A673 (cell line): ENCODE measurements around the gene SSTR4. TPM values are rescaled to one million over a fixed set of nuclear protein-coding genes. Genes with fewer than 3 reads are reported as not detected.

Experiments
- BruUV-seq: library from RNA; stranded (reverse); fragments of 400-500 nt; replicated peaks from 2 replicates; lab custom pipeline; 2021; lab: Mats Ljungman, UMichigan
- CTCF ChIA-PET: fragments of 300-600 bp; sonication (Branson Sonifier 250); formaldehyde crosslinking; loops from one replicate; lab custom pipeline; 2022; ENCODE audit warnings: antibody characterized with exemption; lab: Charles Lee
- POLR2A ChIA-PET: fragments of 300-600 bp; sonication (Branson Sonifier 250); formaldehyde crosslinking; loops from one replicate; lab custom pipeline; 2022; ENCODE audit warnings: antibody characterized with exemption; ENCODE audit not compliant: low non-redundant PET; lab: Charles Lee
- DNase-seq: peaks from one replicate; pipeline ENCODE4 v3.0.0-alpha.2; 2015; ENCODE audit warnings: low spot score
- H3K27ac ChIP-seq: fragments of 200-600 bp; sonication (generic); 2 replicates; pipeline ENCODE4 v1.5.1; 2016; ENCODE audit warnings: mixed run types, low read depth, mild to moderate bottlenecking, mixed read lengths, antibody characterized with exemption, low read length; ENCODE audit not compliant: poor library complexity, severe bottlenecking
- H3K27me3 ChIP-seq: fragments of 200-600 bp; sonication (generic); replicated peaks from 2 replicates; pipeline ENCODE4 v1.6.1; 2017; ENCODE audit warnings: mixed run types, low read depth, mild to moderate bottlenecking, mixed read lengths, antibody characterized with exemption, low read length; ENCODE audit not compliant: insufficient read depth, poor library complexity
- H3K36me3 ChIP-seq: fragments of 200-600 bp; sonication (generic); 2 replicates; pipeline ENCODE4 v1.6.1; 2016; ENCODE audit warnings: mixed run types, mild to moderate bottlenecking, mixed read lengths, antibody characterized with exemption, low read length; ENCODE audit not compliant: insufficient read depth, poor library complexity, severe bottlenecking
- H3K4me1 ChIP-seq: fragments of 200-600 bp; sonication (generic); 2 replicates; pipeline ENCODE4 v1.6.1; 2017; ENCODE audit warnings: mixed run types, mild to moderate bottlenecking, mixed read lengths, antibody characterized with exemption, low read length; ENCODE audit not compliant: insufficient read depth, poor library complexity, severe bottlenecking
- H3K4me3 ChIP-seq: fragments of 200-600 bp; sonication (generic); 2 replicates; pipeline ENCODE4 v1.5.1; 2016; ENCODE audit warnings: low read depth, mixed run types, mild to moderate bottlenecking, mixed read lengths, low read length; ENCODE audit not compliant: poor library complexity, severe bottlenecking
- H3K9me3 ChIP-seq: fragments of 200-600 bp; sonication (generic); 2 replicates; pipeline ENCODE4 v1.6.1; 2016; ENCODE audit warnings: mixed run types, low read depth, mild to moderate bottlenecking, mixed read lengths, antibody characterized with exemption, low read length; ENCODE audit not compliant: poor library complexity, severe bottlenecking
- EZH2 ChIP-seq: fragments of 200-600 bp; sonication (generic); IDR thresholded peaks from 2 replicates; pipeline ENCODE4 v1.6.1; 2017; ENCODE audit warnings: borderline replicate concordance, low read depth, mild to moderate bottlenecking, mixed read lengths, antibody characterized with exemption, low read length; ENCODE audit not compliant: poor library complexity, severe bottlenecking
- intact Hi-C: fragments of 100-400 bp; cut with micrococcal nuclease; formaldehyde crosslinking; loops from one replicate; pipeline ENCODE4 v1.10.0; 2022; ENCODE audit not compliant: unreplicated experiment
- total RNA-seq: library from RNA; stranded (reverse); gene quantifications from 2 replicates; pipeline ENCODE4 v1.2.3, GENCODE V29; 2021
- TF ChIP-seq, protein P1 (sequence below): fragments of 300-800, 200-600 bp; sonication (generic); conservative IDR thresholded peaks from 2 replicates; pipeline ENCODE4 v1.5.1; 2017; ENCODE audit warnings: low read depth, mild to moderate bottlenecking, antibody characterized with exemption, low read length, moderate library complexity, mixed read lengths

The SSTR4 gene
- total RNA-seq, 1 experiment from 2014 or later: not detected

DNA sequence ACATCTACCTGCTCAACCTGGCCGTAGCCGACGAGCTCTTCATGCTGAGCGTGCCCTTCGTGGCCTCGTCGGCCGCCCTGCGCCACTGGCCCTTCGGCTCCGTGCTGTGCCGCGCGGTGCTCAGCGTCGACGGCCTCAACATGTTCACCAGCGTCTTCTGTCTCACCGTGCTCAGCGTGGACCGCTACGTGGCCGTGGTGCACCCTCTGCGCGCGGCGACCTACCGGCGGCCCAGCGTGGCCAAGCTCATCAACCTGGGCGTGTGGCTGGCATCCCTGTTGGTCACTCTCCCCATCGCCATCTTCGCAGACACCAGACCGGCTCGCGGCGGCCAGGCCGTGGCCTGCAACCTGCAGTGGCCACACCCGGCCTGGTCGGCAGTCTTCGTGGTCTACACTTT is 619 bp downstream of the SSTR4 start:
- H3K4me1 ChIP-seq: no peaks in the 10 kb centered on the region
- TF ChIP-seq, protein P1, sequence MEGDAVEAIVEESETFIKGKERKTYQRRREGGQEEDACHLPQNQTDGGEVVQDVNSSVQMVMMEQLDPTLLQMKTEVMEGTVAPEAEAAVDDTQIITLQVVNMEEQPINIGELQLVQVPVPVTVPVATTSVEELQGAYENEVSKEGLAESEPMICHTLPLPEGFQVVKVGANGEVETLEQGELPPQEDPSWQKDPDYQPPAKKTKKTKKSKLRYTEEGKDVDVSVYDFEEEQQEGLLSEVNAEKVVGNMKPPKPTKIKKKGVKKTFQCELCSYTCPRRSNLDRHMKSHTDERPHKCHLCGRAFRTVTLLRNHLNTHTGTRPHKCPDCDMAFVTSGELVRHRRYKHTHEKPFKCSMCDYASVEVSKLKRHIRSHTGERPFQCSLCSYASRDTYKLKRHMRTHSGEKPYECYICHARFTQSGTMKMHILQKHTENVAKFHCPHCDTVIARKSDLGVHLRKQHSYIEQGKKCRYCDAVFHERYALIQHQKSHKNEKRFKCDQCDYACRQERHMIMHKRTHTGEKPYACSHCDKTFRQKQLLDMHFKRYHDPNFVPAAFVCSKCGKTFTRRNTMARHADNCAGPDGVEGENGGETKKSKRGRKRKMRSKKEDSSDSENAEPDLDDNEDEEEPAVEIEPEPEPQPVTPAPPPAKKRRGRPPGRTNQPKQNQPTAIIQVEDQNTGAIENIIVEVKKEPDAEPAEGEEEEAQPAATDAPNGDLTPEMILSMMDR: no peak
- TF ChIP-seq EZH2: no peak
- H3K36me3 ChIP-seq: no peaks in the 10 kb centered on the region
- ChIA-PET CTCF (no interaction called here), POLR2A (no interaction called here)
- no peaks in the 10 kb centered on the region for H3K9me3 ChIP-seq
- intact Hi-C loops: no loop called here
- BruUV-seq: no TSS peak
- no peak overlapping the region for H3K4me3 ChIP-seq
- peaks cover 51% of the 10 kb centered on the region for H3K27me3 ChIP-seq
- H3K27ac ChIP-seq: no peak overlapping the region
- DNase-seq: no peak

DNA sequence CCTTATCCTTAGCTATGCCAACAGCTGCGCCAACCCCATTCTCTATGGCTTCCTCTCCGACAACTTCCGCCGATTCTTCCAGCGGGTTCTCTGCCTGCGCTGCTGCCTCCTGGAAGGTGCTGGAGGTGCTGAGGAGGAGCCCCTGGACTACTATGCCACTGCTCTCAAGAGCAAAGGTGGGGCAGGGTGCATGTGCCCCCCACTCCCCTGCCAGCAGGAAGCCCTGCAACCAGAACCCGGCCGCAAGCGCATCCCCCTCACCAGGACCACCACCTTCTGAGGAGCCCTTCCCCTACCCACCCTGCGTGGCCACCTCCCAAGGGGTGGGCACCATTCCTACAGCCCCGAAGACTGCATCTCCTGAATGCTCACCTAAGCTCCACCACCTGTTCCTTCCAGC is 1.3 kb downstream of the SSTR4 start:
- CTCF ChIA-PET: no interaction called here
- intact Hi-C loops: no loop called here
- Histone ChIP-seq H3K4me1 (no peaks in the 10 kb centered on the region), H3K27ac (no peak overlapping the region), H3K27me3 (peaks cover 55% of the 10 kb centered on the region), H3K36me3 (no peaks in the 10 kb centered on the region), H3K4me3 (no peak overlapping the region), H3K9me3 (no peaks in the 10 kb centered on the region)
- POLR2A ChIA-PET: no interaction called here
- DNase-seq: no peak
- BruUV-seq: no TSS peak
- no peak for TF ChIP-seq EZH2
- TF ChIP-seq, protein P1: no peak

DNA sequence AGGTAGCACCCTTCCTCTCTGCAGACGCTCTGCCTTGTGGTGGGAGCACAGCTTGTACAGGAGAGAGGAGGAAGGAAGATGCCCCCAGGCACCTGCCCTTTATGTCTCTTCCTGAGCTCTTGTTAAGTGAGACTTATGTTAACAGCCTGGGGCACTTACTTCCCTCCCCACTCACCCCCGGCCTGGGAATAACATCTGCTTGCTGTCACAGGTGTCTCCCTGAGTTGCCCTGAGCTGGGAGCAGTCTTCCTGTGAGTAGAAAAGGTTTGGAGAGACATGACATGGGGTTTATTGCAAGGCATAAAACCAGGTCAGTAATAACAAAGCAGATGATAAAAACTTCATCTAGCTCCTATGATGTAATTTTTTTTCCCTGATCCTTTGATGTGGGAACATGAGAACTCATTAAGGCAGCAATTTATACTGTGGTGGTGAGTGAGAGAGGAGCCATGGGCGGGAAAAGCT is 1.9 kb downstream of the SSTR4 start:
- Histone ChIP-seq H3K27ac (no peak overlapping the region), H3K36me3 (no peaks in the 10 kb centered on the region), H3K9me3 (no peaks in the 10 kb centered on the region), H3K4me3 (no peak overlapping the region), H3K27me3 (peaks cover 62% of the 10 kb centered on the region), H3K4me1 (no peaks in the 10 kb centered on the region)
- POLR2A ChIA-PET: no interaction called here
- BruUV-seq: no TSS peak
- intact Hi-C loops: no loop called here
- DNase-seq: no peak
- CTCF ChIA-PET: no interaction called here
- TF ChIP-seq EZH2: no peak
- TF ChIP-seq, protein P1: no peak
